Osteoblast (primary cell): Measurements from ENCODE around the gene TINAGL1. TPM values are rescaled to one million over a fixed set of nuclear protein-coding genes. Genes with fewer than 3 reads are reported as not detected.

Experiments used
- DNase-seq: peaks from one replicate; pipeline ENCODE4 v3.0.0; 2011; ENCODE audit warnings: low spot score, mixed read lengths; ENCODE audit not compliant: insufficient read length; ENCODE audit errors: missing footprints
- H2AFZ ChIP-seq: 2 replicates; pipeline ENCODE4 v1.6.0; 2011; ENCODE audit warnings: mild to moderate bottlenecking, low read length
- H3K27ac ChIP-seq: 2 replicates; pipeline ENCODE4 v1.5.1; 2011; ENCODE audit warnings: mild to moderate bottlenecking, low read depth, low read length, moderate library complexity
- H3K27me3 ChIP-seq: 2 replicates; pipeline ENCODE4 v1.6.0; 2012; ENCODE audit warnings: mild to moderate bottlenecking, control low read depth, inconsistent platforms, low read length, moderate library complexity; ENCODE audit not compliant: insufficient read depth
- H3K36me3 ChIP-seq: 2 replicates; pipeline ENCODE4 v1.5.1; 2011; ENCODE audit warnings: mild to moderate bottlenecking, low read length, control low read depth, moderate library complexity; ENCODE audit not compliant: insufficient read depth
- H3K4me1 ChIP-seq: 2 replicates; pipeline ENCODE4 v1.5.1; 2011; ENCODE audit warnings: mild to moderate bottlenecking, low read length, control low read depth, moderate library complexity; ENCODE audit not compliant: insufficient read depth
- H3K4me2 ChIP-seq: 2 replicates; pipeline ENCODE4 v1.6.0; 2011; ENCODE audit warnings: mild to moderate bottlenecking, low read length; ENCODE audit not compliant: insufficient read depth
- H3K4me3 ChIP-seq: fragments of 200-600 bp; sonication (generic); 3 replicates; pipeline ENCODE4 v1.5.1; 2012; ENCODE audit warnings: mild to moderate bottlenecking, low read length, inconsistent platforms; ENCODE audit not compliant: insufficient read depth
- H3K79me2 ChIP-seq: 2 replicates; pipeline ENCODE4 v1.6.0; 2012; ENCODE audit warnings: mild to moderate bottlenecking, low read length, control low read depth, inconsistent platforms; ENCODE audit not compliant: insufficient read depth
- H3K9me3 ChIP-seq: 2 replicates; pipeline ENCODE4 v1.5.1; 2011; ENCODE audit warnings: low read depth, low read length, control low read depth
- H4K20me1 ChIP-seq: 2 replicates; pipeline ENCODE4 v1.6.0; 2012; ENCODE audit warnings: mild to moderate bottlenecking, low read length, control low read depth; ENCODE audit not compliant: insufficient read depth
- total RNA-seq: library from RNA; depleted of rRNA; stranded (reverse); fragments of >200 nt; gene quantifications from 2 replicates; pipeline ENCODE4 v1.2.3, GENCODE V29; 2012
- TF ChIP-seq, protein P1 (sequence below): IDR thresholded peaks from 2 replicates; pipeline ENCODE4 v1.5.1; 2011; ENCODE audit warnings: mild to moderate bottlenecking, low read depth, low read length, moderate library complexity; ENCODE audit errors: extremely low read depth

The TINAGL1 gene
- total RNA-seq, 1 donor, result 50.3 TPM

DNA sequence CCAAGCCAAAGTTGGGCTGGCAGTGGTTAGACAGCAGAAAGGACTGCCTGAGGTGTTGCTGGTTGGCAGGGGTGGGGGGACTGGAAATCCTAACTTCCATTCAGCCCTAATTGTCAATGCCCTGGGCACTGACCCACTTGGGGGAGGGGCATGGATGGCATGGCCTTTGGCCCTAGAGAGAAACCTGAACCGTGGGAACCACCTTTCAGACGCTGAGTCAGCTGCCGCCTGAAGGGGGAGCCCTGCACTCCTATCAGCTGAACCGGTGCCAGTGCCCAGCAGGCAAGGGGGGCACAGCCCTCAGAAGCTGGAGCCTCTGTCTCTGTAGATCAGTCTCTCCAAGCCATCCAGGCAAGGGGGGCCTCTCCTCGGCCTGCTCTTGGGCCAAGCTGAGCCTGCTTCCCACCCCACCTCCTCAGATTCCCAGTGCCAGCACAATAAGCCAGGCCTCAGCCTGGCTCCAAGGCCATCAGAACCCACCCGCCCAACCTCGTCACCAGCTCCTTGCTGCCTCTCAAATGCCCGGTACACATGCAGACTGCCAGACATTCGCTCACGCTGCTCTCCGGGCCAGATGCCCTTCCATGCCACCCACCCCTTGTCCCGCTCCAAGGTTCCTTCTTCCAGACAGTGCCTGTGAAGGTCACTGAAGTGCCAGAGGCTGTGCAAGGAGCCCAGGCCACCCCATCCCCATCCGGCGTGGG, 11.6 kb downstream of the TINAGL1 start:
- Histone ChIP-seq H3K4me2 (peak overlapping the region; percentile 68), H3K4me3 (no peak overlapping the region), H2AFZ (no peak overlapping the region), H4K20me1 (no peaks in the 10 kb centered on the region), H3K79me2 (no peaks in the 10 kb centered on the region), H3K9me3 (no peaks in the 10 kb centered on the region), H3K27me3 (no peaks in the 10 kb centered on the region), H3K36me3 (peaks cover 17% of the 10 kb centered on the region), H3K4me1 (peaks cover 27% of the 10 kb centered on the region), H3K27ac (no peak overlapping the region)
- DNase-seq, result peak; percentile 98
- TF ChIP-seq, protein P1, sequence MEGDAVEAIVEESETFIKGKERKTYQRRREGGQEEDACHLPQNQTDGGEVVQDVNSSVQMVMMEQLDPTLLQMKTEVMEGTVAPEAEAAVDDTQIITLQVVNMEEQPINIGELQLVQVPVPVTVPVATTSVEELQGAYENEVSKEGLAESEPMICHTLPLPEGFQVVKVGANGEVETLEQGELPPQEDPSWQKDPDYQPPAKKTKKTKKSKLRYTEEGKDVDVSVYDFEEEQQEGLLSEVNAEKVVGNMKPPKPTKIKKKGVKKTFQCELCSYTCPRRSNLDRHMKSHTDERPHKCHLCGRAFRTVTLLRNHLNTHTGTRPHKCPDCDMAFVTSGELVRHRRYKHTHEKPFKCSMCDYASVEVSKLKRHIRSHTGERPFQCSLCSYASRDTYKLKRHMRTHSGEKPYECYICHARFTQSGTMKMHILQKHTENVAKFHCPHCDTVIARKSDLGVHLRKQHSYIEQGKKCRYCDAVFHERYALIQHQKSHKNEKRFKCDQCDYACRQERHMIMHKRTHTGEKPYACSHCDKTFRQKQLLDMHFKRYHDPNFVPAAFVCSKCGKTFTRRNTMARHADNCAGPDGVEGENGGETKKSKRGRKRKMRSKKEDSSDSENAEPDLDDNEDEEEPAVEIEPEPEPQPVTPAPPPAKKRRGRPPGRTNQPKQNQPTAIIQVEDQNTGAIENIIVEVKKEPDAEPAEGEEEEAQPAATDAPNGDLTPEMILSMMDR, result peak; percentile 62

GRCh38 chr1:31588751-31589515, 12.6 kb downstream of the TINAGL1 start:
- no peaks in the 10 kb centered on the region for H3K79me2 ChIP-seq
- TF ChIP-seq, protein P1, result no peak
- DNase-seq, result peak; percentile 95
- no peaks in the 10 kb centered on the region for H3K9me3 ChIP-seq
- H3K36me3 ChIP-seq, result peaks cover 7% of the 10 kb centered on the region
- peak overlapping the region; percentile 68 for H3K4me2 ChIP-seq
- H3K4me3 ChIP-seq, result peak overlapping the region; percentile 64
- peaks cover 18% of the 10 kb centered on the region for H3K4me1 ChIP-seq
- no peak overlapping the region for H3K27ac ChIP-seq
- H3K27me3 ChIP-seq, result no peaks in the 10 kb centered on the region
- no peaks in the 10 kb centered on the region for H4K20me1 ChIP-seq
- peak overlapping the region; percentile 33 for H2AFZ ChIP-seq

DNA sequence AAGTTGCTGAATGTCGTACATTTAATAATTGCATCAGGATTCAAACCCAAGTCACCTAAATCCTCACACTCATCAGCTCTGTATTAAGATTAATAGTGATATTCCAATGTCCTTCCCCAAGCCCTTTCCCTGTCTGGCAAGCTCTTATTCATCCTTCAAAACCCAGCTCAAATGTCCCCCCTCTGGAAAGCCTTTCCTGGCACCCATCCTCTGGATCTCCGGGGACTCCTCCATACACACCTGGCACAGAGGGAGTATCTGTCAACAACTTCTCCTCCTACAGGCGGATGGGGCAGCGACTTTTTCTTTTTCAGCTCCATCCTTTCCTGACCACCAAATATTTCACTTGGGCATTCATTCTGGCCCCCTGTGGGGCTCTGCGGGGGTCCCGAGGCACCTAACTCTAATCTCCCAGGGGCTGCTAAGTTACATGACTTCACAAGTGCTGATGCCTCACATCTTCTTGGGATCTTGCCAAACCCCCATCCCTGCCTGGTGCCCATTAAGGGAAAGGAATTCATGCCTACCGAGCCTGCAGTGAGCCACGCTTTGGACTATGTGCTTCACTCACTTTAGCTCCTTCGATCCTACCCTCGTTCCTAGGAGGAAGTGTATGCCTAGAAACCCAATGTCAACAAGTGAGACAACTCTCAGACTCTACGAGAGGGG, 15.2 kb downstream of the TINAGL1 start:
- Histone ChIP-seq H3K27me3 (no peaks in the 10 kb centered on the region), H3K4me2 (peak overlapping the region; percentile 17), H3K27ac (no peak overlapping the region), H4K20me1 (no peaks in the 10 kb centered on the region), H3K9me3 (no peaks in the 10 kb centered on the region), H2AFZ (peak overlapping the region; percentile 73), H3K36me3 (no peaks in the 10 kb centered on the region), H3K4me3 (no peak overlapping the region), H3K4me1 (peaks cover 12% of the 10 kb centered on the region), H3K79me2 (no peaks in the 10 kb centered on the region)
- TF ChIP-seq, protein P1, result no peak
- peak; percentile 93 for DNase-seq

- TF ChIP-seq, protein P1, result no peak
- Histone ChIP-seq H3K36me3 (no peaks in the 10 kb centered on the region), H3K4me3 (no peak overlapping the region), H3K4me2 (peak overlapping the region; percentile 17), H3K27me3 (no peaks in the 10 kb centered on the region), H4K20me1 (no peaks in the 10 kb centered on the region), H3K4me1 (peaks cover 12% of the 10 kb centered on the region), H3K27ac (no peak overlapping the region), H2AFZ (peak overlapping the region; percentile 73), H3K9me3 (no peaks in the 10 kb centered on the region), H3K79me2 (no peaks in the 10 kb centered on the region)
- DNase-seq, result no peak
Observed at GRCh38 chr1:31592132-31592531, 15.8 kb downstream of the TINAGL1 start.
